GM13976 (cell line): ENCODE results near the gene TRIP13.

Experiments used
- DNase-seq: peaks from one replicate; pipeline ENCODE4 v3.0.0; 2012; ENCODE audit warnings: low spot score
- in situ Hi-C: fragments of 300-500 bp; cut with MboI; formaldehyde crosslinking; loops from one replicate; pipeline ENCODE4 v1.12.0; 2022; ENCODE audit warnings: low sequenced_read_pairs, mixed read lengths, inconsistent platforms; ENCODE audit not compliant: unreplicated experiment
- TF ChIP-seq, protein P1 (sequence below): IDR thresholded peaks from 2 replicates; pipeline ENCODE4 v1.5.1; 2012; ENCODE audit warnings: borderline replicate concordance, mild to moderate bottlenecking; ENCODE audit not compliant: insufficient read depth; ENCODE audit errors: extremely low read depth, missing control alignments, control extremely low read depth

Gene TRIP13

DNA sequence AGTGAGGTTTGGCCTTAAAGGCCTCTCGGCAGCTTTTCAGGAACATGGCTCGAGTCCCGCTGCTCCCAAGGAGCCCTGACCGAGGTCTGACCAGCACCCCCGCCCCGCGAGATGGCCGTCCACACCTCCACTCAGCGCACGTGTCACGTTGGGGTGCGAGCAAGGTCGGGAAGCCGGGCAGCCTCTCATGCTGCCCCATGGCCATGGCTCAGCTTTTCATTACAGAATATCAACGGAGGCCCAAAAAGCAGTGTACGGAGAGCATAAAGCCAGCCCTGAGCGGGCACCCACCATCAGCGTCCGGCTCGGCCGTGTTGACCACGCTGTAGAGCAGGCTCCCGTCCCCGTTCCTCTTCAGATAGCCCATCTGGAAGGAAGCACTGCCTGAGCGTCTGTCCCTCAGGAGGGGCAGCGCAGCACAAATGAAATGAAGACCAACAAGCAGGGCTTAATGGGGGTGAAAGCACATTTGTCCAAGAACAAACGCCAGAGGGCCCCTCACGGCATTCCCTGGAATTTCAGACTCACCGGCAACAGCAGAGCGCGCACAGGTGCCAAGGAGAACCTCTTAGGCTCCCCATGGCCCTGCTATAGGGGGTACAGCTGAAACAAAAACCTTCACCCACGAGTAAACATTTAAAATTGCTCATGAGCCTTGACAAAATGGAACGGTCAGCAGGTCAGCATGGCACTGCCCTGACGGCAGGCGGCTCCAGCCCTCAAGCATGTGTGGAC is 11.7 kb upstream of the TRIP13 start:
- TF ChIP-seq, protein P1, sequence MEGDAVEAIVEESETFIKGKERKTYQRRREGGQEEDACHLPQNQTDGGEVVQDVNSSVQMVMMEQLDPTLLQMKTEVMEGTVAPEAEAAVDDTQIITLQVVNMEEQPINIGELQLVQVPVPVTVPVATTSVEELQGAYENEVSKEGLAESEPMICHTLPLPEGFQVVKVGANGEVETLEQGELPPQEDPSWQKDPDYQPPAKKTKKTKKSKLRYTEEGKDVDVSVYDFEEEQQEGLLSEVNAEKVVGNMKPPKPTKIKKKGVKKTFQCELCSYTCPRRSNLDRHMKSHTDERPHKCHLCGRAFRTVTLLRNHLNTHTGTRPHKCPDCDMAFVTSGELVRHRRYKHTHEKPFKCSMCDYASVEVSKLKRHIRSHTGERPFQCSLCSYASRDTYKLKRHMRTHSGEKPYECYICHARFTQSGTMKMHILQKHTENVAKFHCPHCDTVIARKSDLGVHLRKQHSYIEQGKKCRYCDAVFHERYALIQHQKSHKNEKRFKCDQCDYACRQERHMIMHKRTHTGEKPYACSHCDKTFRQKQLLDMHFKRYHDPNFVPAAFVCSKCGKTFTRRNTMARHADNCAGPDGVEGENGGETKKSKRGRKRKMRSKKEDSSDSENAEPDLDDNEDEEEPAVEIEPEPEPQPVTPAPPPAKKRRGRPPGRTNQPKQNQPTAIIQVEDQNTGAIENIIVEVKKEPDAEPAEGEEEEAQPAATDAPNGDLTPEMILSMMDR, result no peak
- in situ Hi-C loops, result no loop called here
- no peak for DNase-seq

DNA sequence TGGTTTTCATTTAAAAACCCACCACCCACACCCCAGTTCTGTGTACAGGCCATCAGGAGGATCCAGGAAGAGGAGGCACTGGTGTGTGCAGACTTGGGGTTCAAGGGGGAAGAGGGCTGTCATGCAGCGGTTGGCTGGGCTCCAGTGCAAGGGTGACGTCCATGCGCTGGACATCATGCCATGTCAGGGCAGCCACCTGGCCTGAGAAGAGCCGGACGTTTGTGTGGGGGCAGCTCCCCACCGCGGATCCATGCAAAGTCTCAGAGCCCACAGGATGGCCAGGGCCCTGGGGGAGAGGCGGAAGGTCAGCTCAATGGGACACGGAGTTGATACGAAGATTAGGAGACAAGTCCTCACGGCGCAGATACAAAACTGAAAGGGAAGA is 11.1 kb upstream of the TRIP13 start:
- no peak for DNase-seq
- TF ChIP-seq, protein P1, result no peak
- in situ Hi-C loops, result no loop called here

DNA sequence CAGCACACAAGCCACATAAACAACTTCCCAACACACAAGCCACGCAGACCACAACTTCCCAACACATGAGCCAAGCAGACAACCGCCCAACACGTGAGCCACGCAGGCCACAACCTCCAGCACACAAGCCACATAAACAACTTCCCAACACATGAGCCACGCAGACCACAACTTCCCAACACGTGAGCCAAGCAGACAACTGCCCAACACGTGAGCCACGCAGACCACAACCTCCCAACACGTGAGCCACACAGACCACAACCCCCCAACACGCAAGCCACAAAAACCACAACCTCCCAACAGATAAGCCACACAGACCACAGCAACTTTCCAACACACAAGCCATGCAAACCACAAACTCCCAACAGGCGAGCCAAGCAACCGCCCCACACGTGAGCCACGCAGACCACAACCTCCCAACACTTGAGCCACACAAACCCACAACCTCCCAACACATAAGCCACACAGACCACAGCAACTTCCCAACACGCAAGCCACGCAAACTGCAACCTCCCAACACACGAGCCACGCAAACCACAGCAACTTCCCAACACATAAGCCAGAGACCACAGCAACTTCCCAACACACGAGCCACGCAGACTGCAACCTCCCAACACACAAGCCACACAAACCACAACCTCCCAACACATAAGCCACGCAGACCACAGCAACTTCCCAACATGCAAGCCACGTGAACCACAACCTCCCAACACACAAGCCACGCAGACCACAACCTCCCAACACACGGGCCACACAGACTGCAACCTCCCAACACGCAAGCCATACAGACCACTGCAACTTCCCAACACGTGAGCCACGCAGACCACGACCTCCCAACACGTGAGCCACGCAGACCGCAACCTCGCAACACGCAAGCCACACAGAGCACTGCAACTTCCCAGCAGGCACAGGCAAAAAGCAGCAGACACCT is 10.2 kb upstream of the TRIP13 start:
- TF ChIP-seq, protein P1, result no peak
- no peak for DNase-seq
- in situ Hi-C loops, result no loop called here

DNA sequence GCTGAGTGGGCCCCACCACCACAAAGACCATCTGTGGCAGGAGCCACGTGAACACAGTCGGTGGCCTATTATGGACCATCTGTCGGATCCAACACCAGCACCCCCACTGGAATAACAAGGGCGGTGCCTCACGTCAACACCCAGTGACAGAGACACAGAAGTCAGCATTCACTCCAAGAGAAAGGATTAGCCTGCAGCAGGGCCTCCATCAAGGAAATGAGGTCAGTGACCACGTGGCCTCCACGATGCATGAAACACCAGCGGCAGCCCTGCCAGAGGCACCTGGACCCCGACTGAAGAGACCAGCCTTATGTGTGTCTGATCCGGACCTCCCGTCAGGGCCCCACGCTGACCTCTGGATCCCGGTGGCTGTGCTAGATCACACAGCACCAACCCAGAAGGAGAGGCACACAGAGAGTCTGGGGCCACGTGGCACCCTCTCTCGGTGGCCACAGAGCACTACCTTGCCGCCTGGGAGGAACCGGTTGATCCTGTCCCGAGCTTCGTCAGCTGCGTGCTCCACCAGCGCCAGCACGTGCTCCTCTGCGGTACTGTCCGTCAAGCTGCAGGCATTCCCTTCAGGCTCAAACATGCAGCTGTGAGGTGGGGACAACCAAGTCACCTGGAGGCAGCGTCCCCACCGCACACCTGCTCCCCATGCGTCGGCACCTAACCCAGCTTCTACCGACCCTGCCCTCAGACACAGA is 9.1 kb upstream of the TRIP13 start:
- no peak for DNase-seq
- TF ChIP-seq, protein P1, result no peak
- in situ Hi-C loops, result no loop called here

DNA sequence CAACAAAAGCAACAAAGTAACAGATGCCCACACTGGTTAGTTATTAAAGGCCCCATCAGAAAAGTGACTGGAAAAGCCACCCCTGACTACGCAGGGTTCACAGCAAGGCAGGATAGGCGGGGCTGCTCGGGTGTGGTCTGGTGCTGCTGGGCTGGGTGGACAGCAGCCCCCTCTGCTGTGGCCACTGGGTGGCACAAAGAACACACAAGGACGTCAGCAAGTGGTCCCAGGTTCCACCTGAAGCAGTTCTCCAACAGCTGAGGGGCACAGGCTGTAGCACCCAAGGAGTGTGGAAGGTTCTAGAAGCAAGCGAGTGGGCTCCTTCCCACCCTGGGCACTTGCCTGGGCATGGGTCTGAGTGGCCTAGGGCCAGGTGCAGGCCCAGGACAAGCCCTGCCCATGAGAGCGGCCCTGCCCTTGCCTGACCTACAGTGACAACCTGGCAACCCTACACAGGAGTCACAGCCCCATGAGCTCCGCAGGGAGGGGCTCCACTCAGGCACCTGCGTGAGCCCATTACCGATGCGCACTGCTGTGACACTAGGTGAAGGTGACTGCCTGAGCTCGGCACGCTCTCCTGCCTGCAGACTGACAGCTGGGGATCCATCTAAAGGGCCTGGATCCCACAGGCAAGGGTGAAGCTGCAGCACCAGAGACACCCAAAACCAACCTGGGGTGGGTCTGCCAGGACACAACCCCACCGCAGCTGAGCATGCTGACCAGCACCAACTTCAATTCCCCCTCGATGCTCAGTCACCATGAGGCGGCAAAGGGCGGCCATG is 8.1 kb upstream of the TRIP13 start:
- TF ChIP-seq, protein P1, result no peak
- in situ Hi-C loops, result no loop called here
- DNase-seq, result no peak

DNA sequence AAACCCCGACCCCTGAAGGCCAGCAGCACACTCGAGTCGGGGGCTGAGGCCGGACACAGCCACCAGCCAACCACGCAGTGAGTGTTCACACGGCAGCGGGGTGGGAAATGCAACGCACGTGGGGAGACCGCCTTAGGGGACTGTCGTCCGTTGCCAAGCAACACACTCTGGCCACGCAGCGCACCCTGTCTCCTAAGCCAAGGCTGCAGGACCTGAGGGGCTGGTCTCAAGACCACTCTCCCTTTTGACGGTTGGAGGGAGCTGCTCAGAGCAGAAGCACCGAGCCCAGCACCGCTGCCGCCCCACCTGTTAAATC is 7.6 kb upstream of the TRIP13 start:
- in situ Hi-C loops, result no loop called here
- TF ChIP-seq, protein P1, result no peak
- no peak for DNase-seq
